Right atrium auricular region (tissue), 2 donors: ENCODE measurements around the gene USP54. TPM values are rescaled to one million over a fixed set of nuclear protein-coding genes. Genes with fewer than 3 reads are reported as not detected.
"Not testable (repeated sequence)": the region's sequence is repeated elsewhere in the genome, so short reads cannot be mapped to it uniquely, and the experiment has no call there.

Experiments
- DNase-seq: peaks from one replicate; pipeline ENCODE4 v3.0.0-alpha.2; 2019; ENCODE audit warnings: low spot score
- H3K27ac ChIP-seq, 2 donors: fragments of 200-600 bp; sonication (generic); 1 replicate in 1 of 2; 2 replicates in 1 of 2; pipeline ENCODE4 v1.5.1; 2016 to 2019
- H3K27me3 ChIP-seq, 2 donors: fragments of 200-600 bp; sonication (generic); one replicate each; pipeline versions ENCODE4 v1.5.1 to v1.6.0; 2017 to 2019
- H3K36me3 ChIP-seq: fragments of 200-600 bp; sonication (generic); one replicate; pipeline ENCODE4 v1.5.1; 2016
- H3K4me1 ChIP-seq, 2 donors: fragments of 200-600 bp; sonication (generic); one replicate each; pipeline versions ENCODE4 v1.5.1 to v1.6.0; 2017 to 2019
- H3K4me3 ChIP-seq, 2 donors: fragments of 200-600 bp; sonication (generic); 1 replicate in 1 of 2; 2 replicates in 1 of 2; pipeline ENCODE4 v1.5.1; 2017 to 2019; ENCODE audit warnings: mild to moderate bottlenecking in 1 of 2, moderate library complexity in 1 of 2
- H3K9me3 ChIP-seq, 2 donors: fragments of 200-600 bp; sonication (generic); one replicate each; pipeline ENCODE4 v1.5.1; 2019
- CTCF ChIP-seq, 2 donors: fragments of 200-600 bp; sonication (generic); IDR thresholded peaks; one replicate each; pipeline ENCODE4 v1.5.1; 2019; ENCODE audit warnings: antibody characterized with exemption in 2 of 2
- total RNA-seq, 2 donors: library from RNA; depleted of rRNA; stranded (reverse); fragments of >200 nt; gene quantifications; one replicate each; pipeline ENCODE4 v1.1.0, GENCODE V29; 2016

USP54 gene
- total RNA-seq, 2 donors from 2014 or later: 22.3 to 24.3 TPM

GRCh38 chr10:73628405-73628804, 37.3 kb upstream of the USP54 start:
- H3K9me3 ChIP-seq: no peaks in the 10 kb centered on the region
- DNase-seq: no peak
- no peak overlapping the region for H3K4me3 ChIP-seq
- no peaks in the 10 kb centered on the region for H3K27me3 ChIP-seq
- no peaks in the 10 kb centered on the region for H3K36me3 ChIP-seq
- no peak overlapping the region for H3K27ac ChIP-seq
- no peak for TF ChIP-seq CTCF (IDR thresholded peaks at IDR 0.05)
- peaks cover 0 to 14% of the 10 kb centered on the region in 2 donors for H3K4me1 ChIP-seq

GRCh38 chr10:73627300-73627699, 36.2 kb upstream of the USP54 start:
- Histone ChIP-seq H3K4me3 (no peak overlapping the region), H3K9me3 (no peaks in the 10 kb centered on the region)

GRCh38 chr10:73625884-73626752, 35.0 kb upstream of the USP54 start:
- no peak for TF ChIP-seq CTCF (IDR thresholded peaks at IDR 0.05)
- peak; percentile 94 for DNase-seq
- no peaks in the 10 kb centered on the region for H3K36me3 ChIP-seq

More at GRCh38 chr10:73627300-73627699, 36.2 kb upstream of the USP54 start:
- H3K36me3 ChIP-seq: no peaks in the 10 kb centered on the region
- no peaks in the 10 kb centered on the region for H3K27me3 ChIP-seq
- no peak for TF ChIP-seq CTCF (IDR thresholded peaks at IDR 0.05)
- no peak overlapping the region for H3K27ac ChIP-seq
- H3K4me1 ChIP-seq: peaks cover 0 to 14% of the 10 kb centered on the region in 2 donors
- no peak for DNase-seq

GRCh38 chr10:73625004-73625883, 34.1 kb upstream of the USP54 start:
- DNase-seq: no peak
- Histone ChIP-seq H3K36me3 (no peaks in the 10 kb centered on the region), H3K4me3 (peak overlapping the region; percentile 83 to 88), H3K27ac (peak overlapping the region; percentile 76 to 84), H3K27me3 (no peaks in the 10 kb centered on the region), H3K4me1 (peaks cover 0 to 14% of the 10 kb centered on the region in 2 donors), H3K9me3 (no peaks in the 10 kb centered on the region)
- no peak for TF ChIP-seq CTCF (IDR thresholded peaks at IDR 0.05)

More at GRCh38 chr10:73625884-73626752, 35.0 kb upstream of the USP54 start:
- Histone ChIP-seq H3K4me1 (peaks cover 0 to 14% of the 10 kb centered on the region in 2 donors), H3K4me3 (peak overlapping the region; percentile 83 to 88), H3K27me3 (no peaks in the 10 kb centered on the region), H3K27ac (peak overlapping the region; percentile 76 to 84), H3K9me3 (no peaks in the 10 kb centered on the region)

DNA sequence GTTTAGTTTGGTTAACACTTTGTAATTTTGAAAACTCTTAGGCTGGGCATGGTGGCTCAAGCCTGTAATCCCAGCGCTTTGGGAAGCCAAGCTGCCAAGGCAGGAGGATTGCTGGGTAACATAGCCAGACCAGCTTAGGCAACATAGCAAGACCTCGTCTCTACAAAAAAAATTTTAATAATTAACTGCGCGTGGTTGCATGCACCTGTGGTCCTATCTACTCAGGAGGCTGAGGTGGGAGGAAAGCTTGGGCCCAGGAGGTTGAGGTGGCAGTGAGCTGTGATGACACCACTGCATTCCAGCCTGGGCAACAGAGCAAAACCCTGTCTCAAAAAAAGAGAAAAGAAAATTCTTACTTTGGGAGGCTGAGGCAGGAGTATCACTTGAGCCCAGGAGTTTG, 31.9 kb upstream of the USP54 start:
- no peak for DNase-seq
- Histone ChIP-seq H3K36me3 (no peaks in the 10 kb centered on the region), H3K4me3 (no peak overlapping the region), H3K27ac (no peak overlapping the region), H3K4me1 (peaks cover 0 to 14% of the 10 kb centered on the region in 2 donors), H3K27me3 (no peaks in the 10 kb centered on the region), H3K9me3 (no peaks in the 10 kb centered on the region)
- TF ChIP-seq CTCF (IDR thresholded peaks at IDR 0.05): no peak

DNA sequence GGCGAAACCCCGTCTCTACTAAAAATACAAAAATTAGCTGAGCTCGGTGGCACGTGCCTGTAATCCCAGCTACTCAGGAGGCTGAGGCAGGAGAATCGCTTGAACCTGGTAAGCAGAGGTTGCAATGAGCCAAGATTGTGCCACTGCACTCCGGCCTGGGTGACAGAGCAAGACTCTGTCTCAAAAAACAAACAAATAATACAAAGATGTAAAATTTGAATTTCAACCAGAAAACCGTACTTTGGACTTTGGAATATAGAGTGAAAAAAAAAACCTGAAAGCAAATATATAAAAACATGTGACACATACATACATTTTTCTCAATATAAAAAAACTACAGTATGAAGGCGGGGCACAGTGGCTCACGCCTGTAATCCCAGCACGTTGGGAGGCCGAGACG, 29.8 kb upstream of the USP54 start:
- not testable (repeated sequence) for H3K27me3 ChIP-seq, H3K4me3 ChIP-seq, H3K36me3 ChIP-seq, H3K27ac ChIP-seq, H3K4me1 ChIP-seq, DNase-seq, H3K9me3 ChIP-seq

- H3K36me3 ChIP-seq, H3K27ac ChIP-seq, H3K4me3 ChIP-seq, H3K27me3 ChIP-seq, H3K9me3 ChIP-seq, H3K4me1 ChIP-seq, DNase-seq: not testable (repeated sequence)
Measured at GRCh38 chr10:73617143-73617542, 26.0 kb upstream of the USP54 start.
